Tibial nerve (tissue), 4 donors: ENCODE results near the gene H2BK1.

ENCODE experiments used
- CTCF ChIP-seq, 5 experiments: fragments of 200-600 bp in 3 of 5; fragments of 450-650 bp in 2 of 5; sonication (generic) in 3 of 5; IDR thresholded peaks; one replicate each; pipeline ENCODE4 v1.5.1; 2016 to 2019; ENCODE audit warnings: antibody characterized with exemption in 5 of 5, mild to moderate bottlenecking in 3 of 5, moderate library complexity in 2 of 5
- EP300 ChIP-seq, 2 donors: sonication (generic); formaldehyde crosslinking; IDR thresholded peaks; one replicate each; pipeline ENCODE4 v1.6.1; 2017; ENCODE audit warnings: antibody characterized with exemption in 2 of 2, mild to moderate bottlenecking in 1 of 2
- POLR2A ChIP-seq, 2 donors: fragments of 450-650 bp; IDR thresholded peaks; one replicate each; pipeline ENCODE4 v1.6.1; 2017; ENCODE audit warnings: antibody characterized with exemption in 2 of 2, mild to moderate bottlenecking in 2 of 2, moderate library complexity in 2 of 2

DNA sequence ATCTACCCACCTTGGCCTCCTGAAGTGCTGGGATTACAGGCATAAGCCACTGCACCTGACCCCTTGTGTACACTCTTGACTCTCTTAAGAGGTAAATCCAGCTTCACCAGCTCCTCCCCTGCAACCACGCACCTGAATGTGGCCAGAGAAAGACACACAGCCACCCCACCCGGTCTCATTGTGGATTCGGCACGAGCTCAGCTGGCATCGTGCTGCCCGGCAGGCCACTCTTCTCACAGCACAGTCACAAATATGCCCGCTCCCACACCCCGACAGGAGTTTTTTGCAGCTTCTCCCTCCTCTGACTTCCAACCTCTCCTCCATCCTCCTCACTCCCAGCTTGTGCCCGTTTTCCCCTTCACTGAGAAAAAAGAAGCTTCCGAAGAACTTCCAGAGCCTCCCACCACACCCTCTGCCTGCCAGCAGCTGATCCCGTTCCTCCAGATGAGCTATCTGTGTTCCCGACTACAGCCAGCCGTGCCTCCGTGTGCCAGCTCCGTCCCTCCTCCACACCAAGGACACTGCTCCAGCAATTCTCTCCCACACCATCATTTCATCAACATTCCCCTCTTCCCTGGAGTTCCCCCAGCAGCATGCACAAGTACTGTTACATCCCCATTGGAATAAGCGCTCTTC lies 46.2 kb upstream of the H2BK1 start:
- TF ChIP-seq POLR2A (IDR thresholded peaks at IDR 0.05) (no peak), CTCF (IDR thresholded peaks at IDR 0.05) (no peak), EP300 (IDR thresholded peaks at IDR 0.05) (no peak)
